Measurements from ENCODE around the gene ZRSR2. TPM values are rescaled to one million over a fixed set of nuclear protein-coding genes. Genes with fewer than 3 reads are reported as not detected.
A peak's percentile ranks its signal among the peaks of the same experiment; 100 is the strongest.
"Not testable (repeated sequence)": the region's sequence is repeated elsewhere in the genome, so short reads cannot be mapped to it uniquely, and the experiment has no call there.

The ZRSR2 gene
- 10 to 100 TPM; 16.4 to 20.7 (median 17.6) TPM for polyA plus RNA-seq (ENCODE audit: insufficient read length in 3 of 3)
- long read RNA-seq, donor 1, partial matches to known transcripts: 0 of 1 reads
- long read RNA-seq, donor 1, other reads (novel, unspliced or antisense): 0 of 1 reads
- long read RNA-seq, donor 2, partial matches to known transcripts: 0 of 1 reads
- long read RNA-seq, donor 2, other reads (novel, unspliced or antisense): 0 of 1 reads
- long read RNA-seq, donor 3, partial matches to known transcripts: 0 of 3 reads
- long read RNA-seq, donor 3, other reads (novel, unspliced or antisense): 0 of 3 reads
- long read RNA-seq, donor 4, partial matches to known transcripts: 0 of 1 reads
- long read RNA-seq, donor 4, other reads (novel, unspliced or antisense): 0 of 1 reads
- long read RNA-seq, donor 5, partial matches to known transcripts: 0 of 1 reads
- long read RNA-seq, donor 5, other reads (novel, unspliced or antisense): 0 of 1 reads
- long read RNA-seq, donor 6: 0 reads
- long read RNA-seq, donor 7, partial matches to known transcripts: 6 of 6 reads
- long read RNA-seq, donor 7, other reads (novel, unspliced or antisense): 0 of 6 reads
- long read RNA-seq, donor 8, partial matches to known transcripts: 0 of 2 reads
- long read RNA-seq, donor 8, other reads (novel, unspliced or antisense): 0 of 2 reads
- long read RNA-seq, donor 9: 0 reads
- long read RNA-seq, donor 10, partial matches to known transcripts: 0 of 1 reads
- long read RNA-seq, donor 10, other reads (novel, unspliced or antisense): 0 of 1 reads
- long read RNA-seq, donor 11, partial matches to known transcripts: 0 of 1 reads
- long read RNA-seq, donor 11, other reads (novel, unspliced or antisense): 0 of 1 reads
- long read RNA-seq, donor 12, partial matches to known transcripts: 0 of 8 reads
- long read RNA-seq, donor 12, other reads (novel, unspliced or antisense): 7 of 8 reads
- long read RNA-seq, donor 13, partial matches to known transcripts: 43 of 48 reads
- long read RNA-seq, donor 13, other reads (novel, unspliced or antisense): 5 of 48 reads
- long read RNA-seq, donor 14: 0 reads
- long read RNA-seq, donor 15: 0 reads
- long read RNA-seq, donor 16, partial matches to known transcripts: 0 of 3 reads
- long read RNA-seq, donor 16, other reads (novel, unspliced or antisense): 0 of 3 reads

DNA sequence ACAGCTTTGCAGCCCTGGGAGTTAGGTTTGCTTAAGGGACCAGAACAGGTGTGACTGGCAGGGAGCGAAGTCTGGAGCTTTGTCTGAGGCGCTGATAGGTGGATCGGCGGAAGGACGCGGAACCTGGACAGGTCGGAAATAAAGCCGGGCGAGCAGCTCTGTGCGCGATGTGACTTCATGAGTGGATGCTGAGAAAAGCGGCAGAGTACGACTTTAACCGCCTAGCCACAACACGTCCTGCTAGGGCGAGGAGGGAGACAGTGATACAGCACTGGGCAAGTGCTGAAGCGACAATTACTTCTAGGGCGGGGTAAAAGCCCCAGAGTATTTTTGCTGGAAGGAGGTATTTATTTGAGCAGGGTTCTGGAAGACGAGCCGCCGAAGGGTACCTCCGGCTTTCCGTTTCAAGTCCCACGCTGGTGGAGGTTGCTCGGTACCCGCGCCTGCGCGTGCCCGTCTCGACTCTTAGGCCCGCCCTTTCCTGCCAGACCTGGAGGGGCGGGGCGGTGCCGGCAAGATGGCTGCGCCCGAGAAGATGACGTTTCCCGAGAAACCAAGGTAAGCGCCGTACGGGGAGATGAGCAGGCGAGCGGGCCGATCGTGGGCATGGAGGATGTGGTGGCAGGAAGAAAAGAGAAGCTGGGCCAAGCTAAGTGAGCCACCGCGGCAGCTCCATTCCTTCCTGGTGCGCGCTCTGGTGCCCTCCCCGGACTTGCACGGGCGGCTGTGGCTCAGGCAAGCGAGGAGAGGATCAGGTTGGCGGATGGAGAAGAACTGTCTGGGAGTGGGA is at the start of gene ZRSR2:
TSS of gene ZRSR2 (plus strand) at position 506 of the 790 bp plus-strand sequence. CDS start at position 518, 12 bp downstream.
- peak in 10 of 11 donors; percentile 40 to 84 (median 67) for DNase-seq (ENCODE audit: extremely low read depth in 1 of 11, low read depth in 9 of 11, low spot score in 4 of 11)

- DNase-seq (ENCODE audit: extremely low read depth in 1 of 11, low read depth in 9 of 11, low spot score in 4 of 11): no peak
Measured at GRCh38 chrX:15744181-15744867, 46.0 kb upstream of the ZRSR2 start.

- DNase-seq (ENCODE audit: extremely low read depth in 1 of 11, low read depth in 9 of 11, low spot score in 4 of 11): no peak
Measured at GRCh38 chrX:15745179-15745578, 45.1 kb upstream of the ZRSR2 start.

DNA sequence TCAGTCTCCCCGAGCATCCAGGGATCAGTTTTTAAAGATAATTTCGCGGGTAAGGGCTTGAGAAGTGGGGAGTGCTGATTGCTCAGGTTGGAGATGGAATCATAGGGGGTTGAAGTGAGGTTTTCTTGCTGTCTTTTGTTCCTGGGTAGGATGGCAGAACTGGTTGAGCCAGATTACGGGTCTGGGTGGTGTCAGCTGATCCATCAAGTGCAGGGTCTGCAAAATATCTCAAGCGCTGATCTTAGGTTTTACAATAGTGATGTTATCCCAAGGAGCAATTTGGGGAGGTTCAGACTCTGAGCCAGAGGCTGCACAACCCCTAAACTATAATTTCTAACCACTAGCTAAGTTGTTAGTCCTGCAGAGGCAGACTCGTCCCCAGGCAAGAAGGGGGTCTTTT is 43.6 kb upstream of the ZRSR2 start:
- DNase-seq (ENCODE audit: extremely low read depth in 1 of 11, low read depth in 9 of 11, low spot score in 4 of 11): not testable (repeated sequence)

DNA sequence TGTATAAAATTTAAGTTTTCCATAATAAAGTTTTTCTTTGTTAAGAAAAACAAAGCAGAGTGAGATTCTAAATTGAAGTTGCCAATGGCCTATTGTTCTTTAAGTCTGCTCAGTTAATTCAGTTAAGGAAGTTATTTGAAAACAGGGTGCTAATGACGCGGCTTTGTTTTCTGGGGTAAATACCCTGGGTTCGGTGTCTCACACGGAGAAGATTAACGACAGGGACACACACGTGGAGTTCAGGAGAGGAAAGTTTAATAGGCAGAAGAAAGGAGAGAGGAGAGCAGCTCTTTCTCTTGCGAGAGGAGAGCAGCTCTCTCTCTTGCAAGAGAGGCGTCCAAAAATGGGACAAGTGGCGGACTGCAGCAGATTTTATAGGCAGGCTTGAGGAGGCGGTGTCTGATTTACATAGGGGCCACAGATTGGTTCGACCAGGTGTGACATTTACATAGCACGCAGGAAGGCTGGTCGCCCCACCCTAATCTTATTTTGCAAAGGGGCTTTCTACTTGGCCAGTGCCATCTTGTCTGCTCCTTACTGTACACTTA is 42.6 kb upstream of the ZRSR2 start:
- DNase-seq (ENCODE audit: extremely low read depth in 1 of 11, low read depth in 9 of 11, low spot score in 4 of 11): no peak

- no peak for DNase-seq (ENCODE audit: extremely low read depth in 1 of 11, low read depth in 9 of 11, low spot score in 4 of 11)
Measured at GRCh38 chrX:15748841-15749240, 41.4 kb upstream of the ZRSR2 start.

DNA sequence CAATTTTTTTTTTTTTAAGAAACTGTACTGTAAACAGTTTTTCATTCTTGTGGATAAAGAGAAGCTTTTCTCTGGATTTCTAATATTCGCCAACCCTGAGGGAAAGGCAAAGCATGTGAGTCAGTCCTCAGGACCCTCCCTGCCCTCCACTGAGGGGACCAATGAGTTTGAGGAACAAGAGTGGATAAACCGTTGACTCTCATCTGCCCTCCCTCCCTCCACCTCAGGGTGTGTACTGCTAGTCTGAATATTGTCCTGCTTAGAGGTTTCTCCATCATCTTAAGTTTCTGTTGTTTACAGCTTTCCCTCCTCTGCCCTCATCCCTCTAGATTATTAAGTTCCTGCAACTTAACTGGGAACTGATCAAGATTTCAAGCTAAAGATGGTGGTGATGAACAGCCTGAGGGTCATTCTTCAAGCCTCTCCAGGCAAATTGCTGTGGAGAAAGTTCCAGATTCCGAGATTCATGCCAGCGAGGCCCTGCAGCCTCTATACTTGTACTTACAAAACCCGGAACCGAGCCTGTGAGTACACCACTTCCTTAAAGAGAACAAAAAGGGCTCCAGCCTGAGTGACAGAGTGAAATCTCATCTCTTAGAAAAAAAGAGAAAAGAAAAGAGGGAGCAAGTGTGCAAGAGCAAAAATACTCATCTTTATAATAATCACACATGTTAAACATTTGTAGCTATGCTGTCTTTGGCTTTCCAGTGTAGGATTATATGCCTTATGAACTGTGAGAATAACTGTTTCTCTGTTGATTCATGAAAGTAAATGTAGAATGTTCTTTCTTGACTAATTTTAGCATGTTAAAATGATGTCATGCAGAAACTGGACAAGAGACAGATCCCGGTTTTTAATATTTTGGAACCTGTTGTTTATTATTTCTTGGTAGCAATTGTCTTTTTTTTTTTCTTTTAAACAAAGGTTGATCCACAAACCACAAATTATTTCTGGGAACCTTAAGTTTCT is 40.4 kb upstream of the ZRSR2 start:
- DNase-seq (ENCODE audit: extremely low read depth in 1 of 11, low read depth in 9 of 11, low spot score in 4 of 11): no peak

- no peak for DNase-seq (ENCODE audit: extremely low read depth in 1 of 11, low read depth in 9 of 11, low spot score in 4 of 11)
Measured at GRCh38 chrX:15750611-15751154, 39.6 kb upstream of the ZRSR2 start.

- no peak for DNase-seq (ENCODE audit: extremely low read depth in 1 of 11, low read depth in 9 of 11, low spot score in 4 of 11)
Measured at GRCh38 chrX:15751155-15751819, 39.0 kb upstream of the ZRSR2 start.

GRCh38 chrX:15755091-15755490 is 35.2 kb upstream of the ZRSR2 start:
- no peak for DNase-seq (ENCODE audit: extremely low read depth in 1 of 11, low read depth in 9 of 11, low spot score in 4 of 11)

- no peak for DNase-seq (ENCODE audit: extremely low read depth in 1 of 11, low read depth in 9 of 11, low spot score in 4 of 11)
Measured at GRCh38 chrX:15758140-15758539, 32.1 kb upstream of the ZRSR2 start.

GRCh38 chrX:15759886-15760285 is 30.4 kb upstream of the ZRSR2 start:
- not testable (repeated sequence) for DNase-seq (ENCODE audit: extremely low read depth in 1 of 11, low read depth in 9 of 11, low spot score in 4 of 11)

DNA sequence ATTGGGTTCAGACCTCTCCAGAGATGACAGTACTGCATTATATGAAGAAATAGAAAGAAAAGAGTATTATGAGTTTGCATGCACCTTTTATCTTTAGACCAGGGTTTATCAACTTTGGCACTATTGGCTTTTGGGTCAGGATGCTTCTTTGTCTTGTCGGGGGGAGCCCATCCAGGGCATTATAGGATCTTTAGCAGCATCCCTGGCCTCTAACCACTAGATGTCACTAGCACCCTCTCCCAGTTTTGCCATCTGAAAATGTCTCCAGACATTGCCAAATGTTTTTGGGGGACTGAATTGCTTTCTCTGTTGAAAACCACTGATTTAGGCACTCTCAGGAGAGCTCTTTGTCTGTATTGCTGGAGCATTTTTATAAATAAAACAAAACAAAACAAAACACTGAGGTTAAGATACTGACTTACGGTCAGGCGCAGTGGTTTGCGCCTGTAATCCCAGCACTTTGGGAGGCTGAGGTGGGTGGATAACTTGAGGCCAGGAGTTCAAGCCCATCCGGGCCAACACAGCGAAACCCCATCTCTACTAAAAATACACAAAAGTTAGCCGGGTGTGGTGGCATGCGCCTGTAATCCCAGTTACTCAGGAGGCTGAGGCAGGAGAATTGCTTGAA is 28.6 kb upstream of the ZRSR2 start:
- peak in 2 of 11 donors; percentile 18 for DNase-seq (ENCODE audit: extremely low read depth in 1 of 11, low read depth in 9 of 11, low spot score in 4 of 11)

- DNase-seq (ENCODE audit: extremely low read depth in 1 of 11, low read depth in 9 of 11, low spot score in 4 of 11): no peak
Measured at GRCh38 chrX:15769300-15769954, 20.9 kb upstream of the ZRSR2 start.
